WTC11 (cell line): Measurements from ENCODE around the gene GRK3. TPM values are rescaled to one million over a fixed set of nuclear protein-coding genes. Genes with fewer than 3 reads are reported as not detected.

Source experiments
- ATAC-seq: fragments of 200-7000 bp; cut with Tn5 transposase; 2 replicates; pipeline ENCODE4 v1.10.0; 2021; ENCODE audit warnings: mild to moderate bottlenecking, moderate library complexity
- CTCF ChIA-PET: fragments of 300-600 bp; sonication (Branson Sonifier 250); formaldehyde crosslinking; loops from one replicate; lab custom pipeline; 2021; ENCODE audit warnings: antibody characterized with exemption; lab: Charles Lee
- POLR2A ChIA-PET: fragments of 350-600 bp; sonication (Branson Sonifier 250); formaldehyde crosslinking; loops from one replicate; lab custom pipeline; 2021; ENCODE audit warnings: antibody characterized with exemption; lab: Charles Lee
- DNase-seq: peaks from one replicate; pipeline ENCODE4 v3.0.0; 2021; ENCODE audit warnings: low spot score
- H3K27ac Mint-ChIP-seq: 2 replicates; pipeline ENCODE4 v1.8.0; 2021; ENCODE audit warnings: mixed read lengths
- H3K27me3 Mint-ChIP-seq: 2 replicates; pipeline ENCODE4 v1.8.0; 2021; ENCODE audit warnings: low read depth, mild to moderate bottlenecking, moderate library complexity, mixed read lengths
- H3K36me3 Mint-ChIP-seq: 2 replicates; pipeline ENCODE4 v1.8.0; 2021; ENCODE audit warnings: mixed read lengths
- H3K4me1 Mint-ChIP-seq: 2 replicates; pipeline ENCODE4 v1.8.0; 2022; ENCODE audit warnings: mixed read lengths
- H3K4me3 Mint-ChIP-seq: 2 replicates; pipeline ENCODE4 v1.8.0; 2021; ENCODE audit warnings: mild to moderate bottlenecking, moderate library complexity, mixed read lengths
- H3K9me3 Mint-ChIP-seq: 2 replicates; pipeline ENCODE4 v1.8.0; 2021; ENCODE audit warnings: mixed read lengths
- ESRRA ChIP-seq: sonication (generic); formaldehyde crosslinking; IDR thresholded peaks from 2 replicates; pipeline ENCODE4 v1.8.1; 2022; ENCODE audit warnings: mild to moderate bottlenecking, missing genetic modification reagents, borderline replicate concordance
- ETV6 ChIP-seq: sonication (generic); formaldehyde crosslinking; IDR thresholded peaks from 2 replicates; pipeline ENCODE4 v1.8.1; 2022; ENCODE audit warnings: mild to moderate bottlenecking, missing genetic modification reagents
- FOXK1 ChIP-seq: sonication (generic); formaldehyde crosslinking; IDR thresholded peaks from 2 replicates; pipeline ENCODE4 v1.8.0; 2022; ENCODE audit warnings: mild to moderate bottlenecking, moderate library complexity, missing genetic modification reagents
- FOXP1 ChIP-seq: sonication (generic); formaldehyde crosslinking; IDR thresholded peaks from 2 replicates; pipeline ENCODE4 v1.8.0; 2022; ENCODE audit warnings: missing genetic modification reagents, mild to moderate bottlenecking, moderate library complexity, borderline replicate concordance
- JUN ChIP-seq: sonication (generic); formaldehyde crosslinking; IDR thresholded peaks from 2 replicates; pipeline ENCODE4 v1.8.0; 2023; ENCODE audit warnings: mild to moderate bottlenecking, missing genetic modification reagents
- MXD4 ChIP-seq: fragments of 250-450 bp; sonication (Bioruptor Pico); IDR thresholded peaks from 2 replicates; pipeline ENCODE4 v1.8.0; 2021; ENCODE audit warnings: mild to moderate bottlenecking, moderate library complexity, borderline replicate concordance
- NFATC4 ChIP-seq: fragments of 250-450 bp; sonication (Bioruptor Pico); IDR thresholded peaks from 2 replicates; pipeline ENCODE4 v1.9.0; 2021; ENCODE audit warnings: mild to moderate bottlenecking
- NFYB ChIP-seq: sonication (generic); formaldehyde crosslinking; conservative IDR thresholded peaks from 2 replicates; pipeline ENCODE4 v1.8.0; 2022; ENCODE audit warnings: low read depth, missing genetic modification reagents
- NR2C2 ChIP-seq: sonication (generic); formaldehyde crosslinking; IDR thresholded peaks from 2 replicates; pipeline ENCODE4 v1.8.0; 2022; ENCODE audit warnings: mild to moderate bottlenecking, missing genetic modification reagents
- RORB ChIP-seq: fragments of 250-450 bp; sonication (Bioruptor Pico); IDR thresholded peaks from 2 replicates; pipeline ENCODE4 v1.9.0; 2021; ENCODE audit warnings: mild to moderate bottlenecking
- ZNF138 ChIP-seq: sonication (generic); formaldehyde crosslinking; conservative IDR thresholded peaks from 2 replicates; pipeline ENCODE4 v1.8.1; 2022; ENCODE audit warnings: mild to moderate bottlenecking, moderate library complexity, missing genetic modification reagents
- ZNF423 ChIP-seq: fragments of 250-450 bp; sonication (Bioruptor Pico); IDR thresholded peaks from 2 replicates; pipeline ENCODE4 v2.1.2; 2022; ENCODE audit warnings: mild to moderate bottlenecking, moderate library complexity
- ZNF671 ChIP-seq: fragments of 250-450 bp; sonication (Bioruptor Pico); IDR thresholded peaks from 2 replicates; pipeline ENCODE4 v1.8.0; 2021; ENCODE audit warnings: mild to moderate bottlenecking
- total RNA-seq: library from RNA; stranded (reverse); gene quantifications from 3 replicates; pipeline ENCODE4 v1.2.3, GENCODE V29; 2021
- TF ChIP-seq, protein P1 (sequence below): fragments of 250-450 bp; sonication (Bioruptor Pico); IDR thresholded peaks from 2 replicates; pipeline ENCODE4 v1.8.0; 2021; ENCODE audit warnings: mild to moderate bottlenecking
- TF ChIP-seq, protein P2 (sequence below): sonication (generic); formaldehyde crosslinking; IDR thresholded peaks from 2 replicates; pipeline ENCODE4 v1.8.0; 2022; ENCODE audit warnings: missing genetic modification reagents
- TF ChIP-seq, protein P3 (sequence below): sonication (generic); formaldehyde crosslinking; IDR thresholded peaks from 2 replicates; pipeline ENCODE4 v1.8.0; 2023; ENCODE audit warnings: missing genetic modification reagents, mild to moderate bottlenecking, borderline replicate concordance
- TF ChIP-seq, protein P4 (sequence below): sonication (generic); formaldehyde crosslinking; IDR thresholded peaks from 2 replicates; pipeline ENCODE4 v1.8.1; 2022; ENCODE audit warnings: low read depth, mild to moderate bottlenecking, moderate library complexity, missing genetic modification reagents, borderline replicate concordance
- TF ChIP-seq, protein P5 (sequence below): fragments of 250-450 bp; sonication (Bioruptor Pico); IDR thresholded peaks from 2 replicates; pipeline ENCODE4 v1.9.0; 2021; ENCODE audit warnings: mild to moderate bottlenecking

Gene GRK3
- total RNA-seq, 1 experiment from 2014 or later = 27.1 TPM

DNA sequence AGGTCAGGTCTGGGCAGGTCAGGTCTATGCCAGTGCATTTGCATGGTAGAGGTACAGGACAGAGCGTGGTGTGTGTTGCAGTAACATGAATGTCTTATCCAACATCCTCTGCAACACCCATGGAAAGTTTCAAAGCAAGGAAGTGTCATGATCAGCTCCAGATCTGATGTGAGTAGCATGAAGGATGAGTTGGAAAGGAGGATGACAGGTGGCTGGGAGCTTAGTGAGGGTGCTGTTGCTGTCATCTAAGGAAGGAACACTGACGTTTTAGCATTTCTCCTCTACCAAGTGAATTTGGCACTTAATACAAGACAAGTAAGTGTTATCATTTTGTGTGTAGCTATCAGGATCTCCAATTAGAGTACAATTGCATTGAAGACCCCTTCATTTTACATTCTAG is 65.1 kb downstream of the GRK3 start (continued):
- TF ChIP-seq NFATC4 (CRISPR knock-in tag) (no peak), ZNF138 (CRISPR knock-in tag) (no peak), MXD4 (CRISPR knock-in tag) (no peak), FOXP1 (CRISPR knock-in tag) (no peak), NR2C2 (CRISPR knock-in tag) (no peak), FOXK1 (CRISPR knock-in tag) (no peak), ZNF671 (CRISPR knock-in tag) (no peak), JUN (CRISPR knock-in tag) (no peak), ETV6 (CRISPR knock-in tag) (no peak), RORB (CRISPR knock-in tag) (no peak)
- TF ChIP-seq, protein P1, sequence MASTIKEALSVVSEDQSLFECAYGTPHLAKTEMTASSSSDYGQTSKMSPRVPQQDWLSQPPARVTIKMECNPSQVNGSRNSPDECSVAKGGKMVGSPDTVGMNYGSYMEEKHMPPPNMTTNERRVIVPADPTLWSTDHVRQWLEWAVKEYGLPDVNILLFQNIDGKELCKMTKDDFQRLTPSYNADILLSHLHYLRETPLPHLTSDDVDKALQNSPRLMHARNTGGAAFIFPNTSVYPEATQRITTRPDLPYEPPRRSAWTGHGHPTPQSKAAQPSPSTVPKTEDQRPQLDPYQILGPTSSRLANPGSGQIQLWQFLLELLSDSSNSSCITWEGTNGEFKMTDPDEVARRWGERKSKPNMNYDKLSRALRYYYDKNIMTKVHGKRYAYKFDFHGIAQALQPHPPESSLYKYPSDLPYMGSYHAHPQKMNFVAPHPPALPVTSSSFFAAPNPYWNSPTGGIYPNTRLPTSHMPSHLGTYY (CRISPR knock-in tag) = no peak
- TF ChIP-seq, protein P2, sequence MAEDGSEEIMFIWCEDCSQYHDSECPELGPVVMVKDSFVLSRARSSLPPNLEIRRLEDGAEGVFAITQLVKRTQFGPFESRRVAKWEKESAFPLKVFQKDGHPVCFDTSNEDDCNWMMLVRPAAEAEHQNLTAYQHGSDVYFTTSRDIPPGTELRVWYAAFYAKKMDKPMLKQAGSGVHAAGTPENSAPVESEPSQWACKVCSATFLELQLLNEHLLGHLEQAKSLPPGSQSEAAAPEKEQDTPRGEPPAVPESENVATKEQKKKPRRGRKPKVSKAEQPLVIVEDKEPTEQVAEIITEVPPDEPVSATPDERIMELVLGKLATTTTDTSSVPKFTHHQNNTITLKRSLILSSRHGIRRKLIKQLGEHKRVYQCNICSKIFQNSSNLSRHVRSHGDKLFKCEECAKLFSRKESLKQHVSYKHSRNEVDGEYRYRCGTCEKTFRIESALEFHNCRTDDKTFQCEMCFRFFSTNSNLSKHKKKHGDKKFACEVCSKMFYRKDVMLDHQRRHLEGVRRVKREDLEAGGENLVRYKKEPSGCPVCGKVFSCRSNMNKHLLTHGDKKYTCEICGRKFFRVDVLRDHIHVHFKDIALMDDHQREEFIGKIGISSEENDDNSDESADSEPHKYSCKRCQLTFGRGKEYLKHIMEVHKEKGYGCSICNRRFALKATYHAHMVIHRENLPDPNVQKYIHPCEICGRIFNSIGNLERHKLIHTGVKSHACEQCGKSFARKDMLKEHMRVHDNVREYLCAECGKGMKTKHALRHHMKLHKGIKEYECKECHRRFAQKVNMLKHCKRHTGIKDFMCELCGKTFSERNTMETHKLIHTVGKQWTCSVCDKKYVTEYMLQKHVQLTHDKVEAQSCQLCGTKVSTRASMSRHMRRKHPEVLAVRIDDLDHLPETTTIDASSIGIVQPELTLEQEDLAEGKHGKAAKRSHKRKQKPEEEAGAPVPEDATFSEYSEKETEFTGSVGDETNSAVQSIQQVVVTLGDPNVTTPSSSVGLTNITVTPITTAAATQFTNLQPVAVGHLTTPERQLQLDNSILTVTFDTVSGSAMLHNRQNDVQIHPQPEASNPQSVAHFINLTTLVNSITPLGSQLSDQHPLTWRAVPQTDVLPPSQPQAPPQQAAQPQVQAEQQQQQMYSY (CRISPR knock-in tag) = no peak
- TF ChIP-seq, protein P3, sequence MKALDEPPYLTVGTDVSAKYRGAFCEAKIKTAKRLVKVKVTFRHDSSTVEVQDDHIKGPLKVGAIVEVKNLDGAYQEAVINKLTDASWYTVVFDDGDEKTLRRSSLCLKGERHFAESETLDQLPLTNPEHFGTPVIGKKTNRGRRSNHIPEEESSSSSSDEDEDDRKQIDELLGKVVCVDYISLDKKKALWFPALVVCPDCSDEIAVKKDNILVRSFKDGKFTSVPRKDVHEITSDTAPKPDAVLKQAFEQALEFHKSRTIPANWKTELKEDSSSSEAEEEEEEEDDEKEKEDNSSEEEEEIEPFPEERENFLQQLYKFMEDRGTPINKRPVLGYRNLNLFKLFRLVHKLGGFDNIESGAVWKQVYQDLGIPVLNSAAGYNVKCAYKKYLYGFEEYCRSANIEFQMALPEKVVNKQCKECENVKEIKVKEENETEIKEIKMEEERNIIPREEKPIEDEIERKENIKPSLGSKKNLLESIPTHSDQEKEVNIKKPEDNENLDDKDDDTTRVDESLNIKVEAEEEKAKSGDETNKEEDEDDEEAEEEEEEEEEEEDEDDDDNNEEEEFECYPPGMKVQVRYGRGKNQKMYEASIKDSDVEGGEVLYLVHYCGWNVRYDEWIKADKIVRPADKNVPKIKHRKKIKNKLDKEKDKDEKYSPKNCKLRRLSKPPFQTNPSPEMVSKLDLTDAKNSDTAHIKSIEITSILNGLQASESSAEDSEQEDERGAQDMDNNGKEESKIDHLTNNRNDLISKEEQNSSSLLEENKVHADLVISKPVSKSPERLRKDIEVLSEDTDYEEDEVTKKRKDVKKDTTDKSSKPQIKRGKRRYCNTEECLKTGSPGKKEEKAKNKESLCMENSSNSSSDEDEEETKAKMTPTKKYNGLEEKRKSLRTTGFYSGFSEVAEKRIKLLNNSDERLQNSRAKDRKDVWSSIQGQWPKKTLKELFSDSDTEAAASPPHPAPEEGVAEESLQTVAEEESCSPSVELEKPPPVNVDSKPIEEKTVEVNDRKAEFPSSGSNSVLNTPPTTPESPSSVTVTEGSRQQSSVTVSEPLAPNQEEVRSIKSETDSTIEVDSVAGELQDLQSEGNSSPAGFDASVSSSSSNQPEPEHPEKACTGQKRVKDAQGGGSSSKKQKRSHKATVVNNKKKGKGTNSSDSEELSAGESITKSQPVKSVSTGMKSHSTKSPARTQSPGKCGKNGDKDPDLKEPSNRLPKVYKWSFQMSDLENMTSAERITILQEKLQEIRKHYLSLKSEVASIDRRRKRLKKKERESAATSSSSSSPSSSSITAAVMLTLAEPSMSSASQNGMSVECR (CRISPR knock-in tag) = no peak

DNA sequence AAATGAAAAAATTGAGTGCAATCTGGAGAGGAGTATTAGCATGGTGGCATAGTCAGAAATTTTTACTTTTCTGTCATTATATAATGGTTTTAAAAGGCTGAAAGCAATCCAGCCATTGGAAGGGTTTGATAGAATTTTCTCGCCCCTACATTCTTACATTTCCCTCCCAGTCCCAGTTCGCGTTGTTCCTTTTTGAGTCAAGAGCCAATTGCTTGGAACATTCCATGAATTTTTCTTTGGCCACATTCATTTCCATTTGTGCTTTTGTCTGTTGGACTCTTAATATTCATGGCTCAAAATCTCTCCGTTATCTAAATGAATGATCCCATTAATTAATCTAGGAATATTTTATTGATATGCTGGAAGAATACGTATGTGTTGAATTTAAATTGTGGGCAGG is 66.0 kb downstream of the GRK3 start:
- no peak for DNase-seq
- no peaks in the 10 kb centered on the region for H3K27me3 Mint-ChIP-seq
- TF ChIP-seq, protein P4, sequence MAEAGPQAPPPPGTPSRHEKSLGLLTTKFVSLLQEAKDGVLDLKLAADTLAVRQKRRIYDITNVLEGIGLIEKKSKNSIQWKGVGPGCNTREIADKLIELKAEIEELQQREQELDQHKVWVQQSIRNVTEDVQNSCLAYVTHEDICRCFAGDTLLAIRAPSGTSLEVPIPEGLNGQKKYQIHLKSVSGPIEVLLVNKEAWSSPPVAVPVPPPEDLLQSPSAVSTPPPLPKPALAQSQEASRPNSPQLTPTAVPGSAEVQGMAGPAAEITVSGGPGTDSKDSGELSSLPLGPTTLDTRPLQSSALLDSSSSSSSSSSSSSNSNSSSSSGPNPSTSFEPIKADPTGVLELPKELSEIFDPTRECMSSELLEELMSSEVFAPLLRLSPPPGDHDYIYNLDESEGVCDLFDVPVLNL (CRISPR knock-in tag) = no peak
- TF ChIP-seq, protein P5, sequence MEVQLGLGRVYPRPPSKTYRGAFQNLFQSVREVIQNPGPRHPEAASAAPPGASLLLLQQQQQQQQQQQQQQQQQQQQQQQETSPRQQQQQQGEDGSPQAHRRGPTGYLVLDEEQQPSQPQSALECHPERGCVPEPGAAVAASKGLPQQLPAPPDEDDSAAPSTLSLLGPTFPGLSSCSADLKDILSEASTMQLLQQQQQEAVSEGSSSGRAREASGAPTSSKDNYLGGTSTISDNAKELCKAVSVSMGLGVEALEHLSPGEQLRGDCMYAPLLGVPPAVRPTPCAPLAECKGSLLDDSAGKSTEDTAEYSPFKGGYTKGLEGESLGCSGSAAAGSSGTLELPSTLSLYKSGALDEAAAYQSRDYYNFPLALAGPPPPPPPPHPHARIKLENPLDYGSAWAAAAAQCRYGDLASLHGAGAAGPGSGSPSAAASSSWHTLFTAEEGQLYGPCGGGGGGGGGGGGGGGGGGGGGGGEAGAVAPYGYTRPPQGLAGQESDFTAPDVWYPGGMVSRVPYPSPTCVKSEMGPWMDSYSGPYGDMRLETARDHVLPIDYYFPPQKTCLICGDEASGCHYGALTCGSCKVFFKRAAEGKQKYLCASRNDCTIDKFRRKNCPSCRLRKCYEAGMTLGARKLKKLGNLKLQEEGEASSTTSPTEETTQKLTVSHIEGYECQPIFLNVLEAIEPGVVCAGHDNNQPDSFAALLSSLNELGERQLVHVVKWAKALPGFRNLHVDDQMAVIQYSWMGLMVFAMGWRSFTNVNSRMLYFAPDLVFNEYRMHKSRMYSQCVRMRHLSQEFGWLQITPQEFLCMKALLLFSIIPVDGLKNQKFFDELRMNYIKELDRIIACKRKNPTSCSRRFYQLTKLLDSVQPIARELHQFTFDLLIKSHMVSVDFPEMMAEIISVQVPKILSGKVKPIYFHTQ (CRISPR knock-in tag) = no peak
- TF ChIP-seq NFYB (CRISPR knock-in tag) (no peak), ZNF423 (CRISPR knock-in tag) (no peak), ESRRA (no peak)
- TF ChIP-seq, protein P3 (CRISPR knock-in tag) = no peak

More for the DNA sequence above, 66.0 kb downstream of the GRK3 start:
- Mint-ChIP-seq H3K36me3 (no peaks in the 10 kb centered on the region), H3K9me3 (no peaks in the 10 kb centered on the region), H3K4me1 (peaks cover 24% of the 10 kb centered on the region), H3K27ac (no peak overlapping the region), H3K4me3 (no peak overlapping the region)
- ChIA-PET POLR2A (no interaction called here), CTCF (no interaction called here)
- no peak for ATAC-seq
